Gastrocnemius medialis (tissue), 4 donors: Measurements from ENCODE around the gene TXNRD2. TPM values are rescaled to one million over a fixed set of nuclear protein-coding genes. Genes with fewer than 3 reads are reported as not detected.

Source experiments
- ATAC-seq, 2 donors: fragments of 150-250 bp; one replicate each; pipeline ENCODE4 v1.9.1; 2016
- DNase-seq, 2 donors: peaks; one replicate each; pipeline ENCODE4 v3.0.0-alpha.2; 2019
- H3K27ac ChIP-seq, 4 donors: fragments of 200-600 bp; sonication (generic); 1 replicate in 1 of 4; 2 replicates in 3 of 4; pipeline ENCODE4 v1.5.1; 2016 to 2018; ENCODE audit warnings: mild to moderate bottlenecking in 2 of 4, moderate library complexity in 1 of 4
- H3K27me3 ChIP-seq, 3 donors: fragments of 200-600 bp; sonication (generic) in 2 of 3; 1 replicate in 1 of 3; 2 replicates in 2 of 3; pipeline versions ENCODE4 v1.5.1 to v1.6.0; 2016 to 2019; ENCODE audit warnings: mild to moderate bottlenecking in 1 of 3, moderate library complexity in 1 of 3
- H3K36me3 ChIP-seq, 2 donors: fragments of 200-600 bp; sonication (generic) in 1 of 2; one replicate each; pipeline ENCODE4 v1.5.1; 2017 to 2018
- H3K4me1 ChIP-seq, 2 donors: fragments of 200-600 bp; sonication (generic) in 1 of 2; one replicate each; pipeline ENCODE4 v1.5.1; 2016 to 2017; ENCODE audit warnings: mild to moderate bottlenecking in 2 of 2
- H3K4me3 ChIP-seq, 4 donors: fragments of 200-600 bp; sonication (generic) in 3 of 4; 1 replicate in 1 of 4; 2 replicates in 3 of 4; pipeline ENCODE4 v1.5.1; 2016 to 2019; ENCODE audit warnings: mild to moderate bottlenecking in 2 of 4
- H3K9me3 ChIP-seq, 3 donors: fragments of 200-600 bp; sonication (generic) in 2 of 3; 1 replicate in 1 of 3; 2 replicates in 2 of 3; pipeline ENCODE4 v1.5.1; 2016 to 2019
- CTCF ChIP-seq, 5 experiments: fragments of 450-650 bp in 3 of 5; fragments of 200-600 bp in 2 of 5; sonication (generic) in 2 of 5; IDR thresholded peaks in 4 of 5; conservative IDR thresholded peaks in 1 of 5; 1 replicate in 4 of 5; 2 replicates in 1 of 5; pipeline ENCODE4 v1.5.1; 2016 to 2019; ENCODE audit warnings: antibody characterized with exemption in 5 of 5, mild to moderate bottlenecking in 3 of 5, moderate library complexity in 3 of 5
- POLR2A ChIP-seq, 2 donors: fragments of 450-650 bp; IDR thresholded peaks; one replicate each; pipeline ENCODE4 v1.6.1; 2017; ENCODE audit warnings: antibody characterized with exemption in 2 of 2, mild to moderate bottlenecking in 2 of 2, moderate library complexity in 2 of 2
- in situ Hi-C, 4 donors: fragments of 200-750 bp; cut with MboI; loops; one replicate each; pipeline versions ENCODE4 v1.15.0 to v1.8.0; 2017; ENCODE audit warnings: low sequenced_read_pairs in 4 of 4
- intact Hi-C: fragments of 100-400 bp; cut with DNase I; formaldehyde crosslinking; loops from one replicate; pipeline ENCODE4 v1.15.1; 2023; ENCODE audit warnings: low total_unique reads
- total RNA-seq, 4 donors: library from RNA; depleted of rRNA; stranded (reverse); fragments of >200 nt; gene quantifications; one replicate each; pipeline versions ENCODE4 v1.1.0 to v1.2.3, GENCODE V29; 2016

The TXNRD2 gene
- total RNA-seq, 4 donors from 2014 or later: 9.0 to 18.0 (median 14.4) TPM

GRCh38 chr22:19889951-19890350, 51.7 kb downstream of the TXNRD2 start:
- in situ Hi-C loops (no loop called here), intact Hi-C loops (no loop called here)
- Histone ChIP-seq H3K27me3 (no peaks in the 10 kb centered on the region), H3K36me3 (peaks cover 0 to 11% of the 10 kb centered on the region in 2 donors), H3K4me3 (no peak overlapping the region), H3K4me1 (peaks cover 0 to 3% of the 10 kb centered on the region in 2 donors), H3K9me3 (no peaks in the 10 kb centered on the region), H3K27ac (no peak overlapping the region)
- TF ChIP-seq POLR2A (IDR thresholded peaks at IDR 0.05): no peak
- TF ChIP-seq CTCF (IDR thresholded peaks at IDR 0.05 in 4 of 5, conservative IDR thresholded peaks at IDR 0.05 in 1 of 5): no peak
- ATAC-seq (no peak), DNase-seq (no peak)

DNA sequence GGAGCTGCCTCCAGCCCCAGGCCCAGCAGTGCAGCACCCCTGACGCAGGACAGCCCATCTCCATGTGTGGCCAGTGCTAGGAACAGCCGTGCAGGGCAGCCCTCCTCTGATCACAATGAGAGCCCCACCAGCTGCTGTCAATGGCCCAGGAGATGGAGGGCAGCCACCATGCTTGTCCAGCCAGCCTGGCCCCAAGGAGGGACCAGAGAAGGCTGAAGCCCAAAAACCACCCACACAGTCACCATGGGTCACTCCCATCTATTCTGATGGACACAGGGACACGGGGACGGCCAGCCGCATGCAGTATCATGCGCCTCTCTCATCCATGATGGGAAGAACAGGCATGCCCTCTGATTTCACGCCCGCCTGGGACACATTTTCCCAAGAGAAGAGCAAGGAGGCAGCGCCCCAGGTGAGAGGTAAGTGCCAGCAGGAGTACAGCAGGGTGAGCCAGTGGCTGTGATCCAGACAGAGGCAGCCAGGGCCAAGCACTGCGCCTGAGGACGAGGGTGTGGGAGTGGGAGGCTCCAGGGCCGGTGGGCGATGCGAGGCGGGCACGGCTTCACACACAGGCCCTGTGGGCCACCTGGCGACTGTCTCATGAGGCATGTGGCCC, 53.4 kb downstream of the TXNRD2 start:
- no peak for TF ChIP-seq POLR2A (IDR thresholded peaks at IDR 0.05)
- TF ChIP-seq CTCF (IDR thresholded peaks at IDR 0.05 in 4 of 5, conservative IDR thresholded peaks at IDR 0.05 in 1 of 5): no peak
- no peaks in the 10 kb centered on the region for H3K27me3 ChIP-seq
- in situ Hi-C loops: no loop called here
- H3K4me1 ChIP-seq: peaks cover 0 to 12% of the 10 kb centered on the region in 2 donors
- H3K36me3 ChIP-seq: no peaks in the 10 kb centered on the region
- DNase-seq (no peak), ATAC-seq (no peak)
- intact Hi-C loops: no loop called here
- no peaks in the 10 kb centered on the region for H3K9me3 ChIP-seq
- H3K27ac ChIP-seq: no peak overlapping the region
- no peak overlapping the region for H3K4me3 ChIP-seq

DNA sequence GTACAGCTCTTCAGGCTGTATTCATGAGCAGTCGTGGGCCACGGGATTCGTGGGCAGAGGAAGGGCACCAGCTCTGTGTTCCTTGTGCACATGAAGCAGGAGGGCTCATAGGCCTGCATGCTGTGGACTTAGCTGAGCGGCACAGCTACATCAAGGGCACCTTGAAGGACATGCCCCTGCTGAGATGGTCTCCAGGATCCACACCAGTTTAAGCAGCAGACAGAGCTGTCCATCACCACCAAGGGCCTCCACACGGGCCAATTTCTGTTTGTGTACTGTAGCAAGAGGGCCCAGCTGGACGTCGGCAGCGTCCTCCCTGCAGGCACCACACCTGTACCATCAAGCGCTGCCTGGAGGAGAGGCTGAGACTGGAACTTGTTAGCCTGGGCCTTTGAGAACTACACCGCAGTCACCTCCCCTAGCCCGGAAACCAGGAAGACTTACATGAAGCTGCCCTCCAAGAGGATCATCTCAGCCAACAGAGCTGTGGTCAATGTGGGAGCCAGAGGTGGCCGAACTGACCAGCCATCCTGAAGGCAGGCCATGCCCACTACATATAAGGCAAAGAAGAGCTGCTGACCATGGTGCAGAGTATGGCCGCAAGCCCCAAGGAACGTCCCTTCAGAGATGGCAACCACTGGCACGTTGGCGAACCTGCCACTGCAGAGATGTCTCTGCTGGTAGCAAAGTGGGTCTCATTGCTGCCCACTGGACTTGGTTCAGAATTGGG, 54.2 kb downstream of the TXNRD2 start:
- ATAC-seq (no peak), DNase-seq (no peak)
- in situ Hi-C loops (no loop called here), intact Hi-C loops (no loop called here)
- no peak overlapping the region for H3K4me3 ChIP-seq
- TF ChIP-seq POLR2A (IDR thresholded peaks at IDR 0.05) (no peak), CTCF (IDR thresholded peaks at IDR 0.05 in 4 of 5, conservative IDR thresholded peaks at IDR 0.05 in 1 of 5) (no peak)
- no peaks in the 10 kb centered on the region for H3K27me3 ChIP-seq
- peaks cover 0 to 12% of the 10 kb centered on the region in 2 donors for H3K4me1 ChIP-seq
- no peaks in the 10 kb centered on the region for H3K9me3 ChIP-seq
- H3K27ac ChIP-seq: no peak overlapping the region
- H3K36me3 ChIP-seq: no peaks in the 10 kb centered on the region

DNA sequence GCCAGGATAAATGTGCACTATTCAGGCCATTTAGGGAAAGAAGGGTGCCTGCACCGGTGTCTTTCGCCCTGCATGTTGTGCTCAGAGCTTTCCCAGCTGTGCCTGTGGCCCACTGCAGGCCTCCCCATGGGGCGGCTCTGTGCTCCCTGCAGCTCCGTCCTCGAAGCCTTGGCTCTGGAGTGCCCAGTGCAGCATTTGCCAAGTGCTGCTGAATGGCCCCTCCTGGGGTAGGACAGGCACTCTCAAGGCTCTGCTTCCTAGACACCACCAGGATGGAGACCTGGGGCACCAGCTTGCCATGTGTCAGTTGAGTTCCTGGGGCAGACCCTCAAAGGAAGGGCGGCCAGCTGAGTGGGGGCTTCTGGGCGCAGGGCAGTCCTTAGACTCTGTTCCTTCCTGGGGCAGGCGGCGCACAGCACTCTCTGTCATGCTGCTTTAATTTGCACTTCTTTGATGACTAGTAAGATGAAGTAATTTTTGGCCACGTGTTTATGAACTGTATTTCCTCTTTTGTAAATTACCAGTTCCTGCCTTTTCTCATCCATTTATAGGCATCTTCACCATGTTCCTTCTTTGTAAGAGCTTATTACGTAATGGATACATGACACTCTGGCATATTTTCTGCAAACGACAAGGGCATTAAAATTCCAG, 54.9 kb downstream of the TXNRD2 start:
- Histone ChIP-seq H3K27me3 (no peaks in the 10 kb centered on the region), H3K4me3 (no peak overlapping the region), H3K36me3 (no peaks in the 10 kb centered on the region), H3K9me3 (no peaks in the 10 kb centered on the region), H3K27ac (no peak overlapping the region), H3K4me1 (peaks cover 0 to 12% of the 10 kb centered on the region in 2 donors)
- ATAC-seq: peak in 1 of 2 donors; percentile 31
- intact Hi-C loops: no loop called here
- in situ Hi-C loops: no loop called here
- no peak for DNase-seq
- TF ChIP-seq CTCF (IDR thresholded peaks at IDR 0.05 in 4 of 5, conservative IDR thresholded peaks at IDR 0.05 in 1 of 5): no peak
- no peak for TF ChIP-seq POLR2A (IDR thresholded peaks at IDR 0.05)
